Keratinocyte (primary cell): ENCODE results near the gene TYW1B.
"Not testable (repeated sequence)": the region's sequence is repeated elsewhere in the genome, so short reads cannot be mapped to it uniquely, and the experiment has no call there.

Experiments
- CTCF ChIP-seq, 3 experiments: IDR thresholded peaks in 1 of 3; conservative IDR thresholded peaks in 1 of 3; optimal IDR thresholded peaks in 1 of 3; 2 replicates in 2 of 3; 3 replicates in 1 of 3; pipeline versions ENCODE3 to v1.5.1; 2011; ENCODE audit warnings: low read length in 3 of 3, mild to moderate bottlenecking in 3 of 3, moderate library complexity in 2 of 3, control low read depth in 1 of 3, inconsistent platforms in 1 of 3; ENCODE audit not compliant: insufficient read depth in 2 of 3; ENCODE audit errors: extremely low read depth in 1 of 3
- EZH2 ChIP-seq: IDR thresholded peaks from one replicate; pipeline ENCODE4 v1.6.1; 2012; ENCODE audit warnings: inconsistent platforms, mild to moderate bottlenecking, low read length, moderate library complexity

GRCh38 chr7:72711927-72712326 lies 116.1 kb downstream of the TYW1B start:
- not testable (repeated sequence) for TF ChIP-seq CTCF (optimal IDR thresholded peaks at IDR 0.05 in 1 of 3, IDR thresholded peaks at IDR 0.05 in 1 of 3, conservative IDR thresholded peaks at IDR 0.05 in 1 of 3; ENCODE audit: extremely low read depth in 1 of 3, insufficient read depth in 2 of 3, low read length in 3 of 3); EZH2
